Thoracic aorta (tissue), 2 donors: ENCODE data around the gene TOM1. TPM values are rescaled to one million over a fixed set of nuclear protein-coding genes. Genes with fewer than 3 reads are reported as not detected.

Experiments
- ATAC-seq: fragments of 150-250 bp; one replicate; pipeline ENCODE4 v1.8.0; 2017; ENCODE audit warnings: low read depth; ENCODE audit not compliant: insufficient number of reproducible peaks, low FRiP score
- DNase-seq: peaks from one replicate; pipeline ENCODE4 v3.0.0-alpha.2; 2020; ENCODE audit warnings: low spot score
- H3K27ac ChIP-seq, 2 donors: fragments of 200-600 bp; sonication (generic); 1 replicate in 1 of 2; 2 replicates in 1 of 2; pipeline ENCODE4 v1.5.1; 2016; ENCODE audit warnings: mild to moderate bottlenecking in 2 of 2, moderate library complexity in 2 of 2
- H3K27me3 ChIP-seq: fragments of 200-600 bp; sonication (generic); replicated peaks from 2 replicates; pipeline ENCODE4 v1.6.0; 2016; ENCODE audit warnings: mild to moderate bottlenecking; ENCODE audit not compliant: insufficient read depth
- H3K36me3 ChIP-seq: fragments of 200-600 bp; sonication (generic); one replicate; pipeline ENCODE4 v1.5.1; 2016
- H3K4me1 ChIP-seq, 2 donors: fragments of 200-600 bp; sonication (generic); 1 replicate in 1 of 2; 2 replicates in 1 of 2; pipeline versions ENCODE4 v1.5.1 to v1.6.0; 2016; ENCODE audit warnings: low read depth in 2 of 2, mild to moderate bottlenecking in 1 of 2; ENCODE audit not compliant: control insufficient read depth in 1 of 2
- H3K4me3 ChIP-seq: fragments of 200-600 bp; sonication (generic); 2 replicates; pipeline ENCODE4 v1.5.1; 2016; ENCODE audit warnings: mild to moderate bottlenecking
- H3K9me3 ChIP-seq: fragments of 200-600 bp; sonication (generic); 2 replicates; pipeline ENCODE4 v1.5.1; 2016
- total RNA-seq, 2 donors: library from RNA; depleted of rRNA; stranded (reverse); fragments of >200 nt; gene quantifications; one replicate each; pipeline versions ENCODE4 v1.1.0 to v1.2.3, GENCODE V29; 2016
- TF ChIP-seq, protein P1 (sequence below): fragments of 200-600 bp; sonication (generic); IDR thresholded peaks from one replicate; pipeline ENCODE4 v1.5.1; 2019; ENCODE audit warnings: antibody characterized with exemption

Gene TOM1
- total RNA-seq, 2 donors from 2014 or later = 64.7 to 78.4 TPM

DNA sequence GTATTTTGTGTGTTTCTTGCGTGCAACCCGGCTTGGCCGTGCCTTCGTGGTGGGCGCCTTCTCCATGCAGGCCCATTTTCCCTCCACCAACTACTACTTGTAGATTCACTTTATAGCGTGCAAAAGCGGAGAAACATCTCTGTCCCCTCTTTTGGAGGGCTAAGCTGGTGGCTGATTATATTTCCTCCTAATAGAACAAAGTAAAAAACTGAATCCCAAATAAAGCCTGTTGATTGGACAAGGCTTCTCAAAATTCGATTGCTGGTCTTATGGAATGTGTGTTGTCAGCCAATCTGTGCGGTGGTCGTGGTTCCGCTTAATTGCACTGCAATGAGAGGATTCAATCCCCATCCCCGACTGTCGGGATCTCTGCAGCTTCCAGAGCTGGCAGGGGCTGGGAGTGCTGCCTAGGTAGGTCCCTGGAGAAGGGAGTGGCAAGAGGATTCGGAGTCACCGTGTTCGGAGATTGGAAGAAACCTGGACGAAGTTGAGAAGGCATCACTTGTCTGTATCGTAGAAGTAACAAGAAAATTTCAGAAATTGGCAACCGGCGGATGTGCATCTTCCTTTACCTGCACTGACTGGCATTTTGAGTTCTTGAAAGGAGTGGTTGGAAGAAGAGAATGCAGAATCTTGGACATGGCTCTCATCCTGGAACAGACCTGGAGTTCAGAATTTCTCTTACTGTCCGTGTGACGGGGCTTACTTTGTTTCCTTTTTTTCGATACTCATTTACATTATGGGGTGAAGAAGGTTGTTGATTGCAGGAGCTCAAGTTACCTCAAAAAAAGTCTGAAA, 41.3 kb upstream of the TOM1 start:
- peaks cover 8 to 15% of the 10 kb centered on the region in 2 donors for H3K4me1 ChIP-seq
- H3K36me3 ChIP-seq = peaks cover 7% of the 10 kb centered on the region
- H3K27me3 ChIP-seq = no peaks in the 10 kb centered on the region
- peak overlapping the region in 1 of 2 donors; percentile 84 for H3K27ac ChIP-seq
- no peak for DNase-seq
- TF ChIP-seq, protein P1, sequence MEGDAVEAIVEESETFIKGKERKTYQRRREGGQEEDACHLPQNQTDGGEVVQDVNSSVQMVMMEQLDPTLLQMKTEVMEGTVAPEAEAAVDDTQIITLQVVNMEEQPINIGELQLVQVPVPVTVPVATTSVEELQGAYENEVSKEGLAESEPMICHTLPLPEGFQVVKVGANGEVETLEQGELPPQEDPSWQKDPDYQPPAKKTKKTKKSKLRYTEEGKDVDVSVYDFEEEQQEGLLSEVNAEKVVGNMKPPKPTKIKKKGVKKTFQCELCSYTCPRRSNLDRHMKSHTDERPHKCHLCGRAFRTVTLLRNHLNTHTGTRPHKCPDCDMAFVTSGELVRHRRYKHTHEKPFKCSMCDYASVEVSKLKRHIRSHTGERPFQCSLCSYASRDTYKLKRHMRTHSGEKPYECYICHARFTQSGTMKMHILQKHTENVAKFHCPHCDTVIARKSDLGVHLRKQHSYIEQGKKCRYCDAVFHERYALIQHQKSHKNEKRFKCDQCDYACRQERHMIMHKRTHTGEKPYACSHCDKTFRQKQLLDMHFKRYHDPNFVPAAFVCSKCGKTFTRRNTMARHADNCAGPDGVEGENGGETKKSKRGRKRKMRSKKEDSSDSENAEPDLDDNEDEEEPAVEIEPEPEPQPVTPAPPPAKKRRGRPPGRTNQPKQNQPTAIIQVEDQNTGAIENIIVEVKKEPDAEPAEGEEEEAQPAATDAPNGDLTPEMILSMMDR = no peak
- H3K4me3 ChIP-seq = peak overlapping the region; percentile 92
- ATAC-seq = no peak
- no peaks in the 10 kb centered on the region for H3K9me3 ChIP-seq

DNA sequence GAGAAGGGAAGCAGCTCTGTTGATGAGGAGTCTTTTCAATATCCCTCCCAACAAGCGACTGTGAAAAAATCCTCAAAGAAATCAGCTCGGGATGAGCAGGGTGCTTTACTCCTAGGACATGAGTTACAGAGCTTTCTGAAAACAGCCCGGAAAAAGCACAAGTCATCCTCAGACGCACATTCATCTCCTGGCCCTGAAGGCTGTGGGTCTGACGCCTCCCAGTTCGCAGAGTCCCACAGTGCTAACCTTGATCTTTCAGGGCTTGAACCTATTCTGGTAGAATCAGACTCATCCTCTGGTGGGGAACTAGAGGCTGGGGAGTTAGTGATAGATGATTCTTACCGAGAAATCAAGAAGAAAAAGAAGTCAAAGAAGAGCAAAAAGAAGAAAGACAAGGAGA, 34.7 kb upstream of the TOM1 start:
- no peaks in the 10 kb centered on the region for H3K9me3 ChIP-seq
- peaks cover 40% of the 10 kb centered on the region for H3K36me3 ChIP-seq
- DNase-seq (no peak), ATAC-seq (no peak)
- H3K4me3 ChIP-seq = no peak overlapping the region
- no peak overlapping the region for H3K27ac ChIP-seq
- no peaks in the 10 kb centered on the region for H3K27me3 ChIP-seq
- no peaks in the 10 kb centered on the region for H3K4me1 ChIP-seq
- TF ChIP-seq, protein P1 = no peak

DNA sequence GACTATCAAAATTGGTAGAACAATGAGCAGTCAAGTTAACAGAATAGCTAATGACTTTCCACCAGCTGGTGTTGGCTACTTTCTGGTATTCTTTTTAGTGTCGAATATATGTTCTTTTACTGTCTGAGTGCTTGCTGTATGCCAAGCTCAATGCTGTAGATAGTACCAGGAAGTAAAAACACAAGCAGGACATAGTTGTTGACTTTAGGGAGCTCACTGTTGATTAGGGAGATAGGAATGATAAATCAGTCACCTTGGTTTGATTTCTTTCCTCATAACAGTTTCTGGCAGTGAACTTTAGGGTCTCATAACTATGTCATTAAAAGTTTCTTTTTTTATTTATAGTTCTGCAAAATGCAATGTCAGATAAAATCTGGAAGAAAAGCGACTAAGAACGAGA, 33.4 kb upstream of the TOM1 start:
- H3K9me3 ChIP-seq = no peaks in the 10 kb centered on the region
- H3K36me3 ChIP-seq = peaks cover 40% of the 10 kb centered on the region
- H3K4me3 ChIP-seq = no peak overlapping the region
- DNase-seq = no peak
- H3K4me1 ChIP-seq = no peaks in the 10 kb centered on the region
- no peak overlapping the region for H3K27ac ChIP-seq
- ATAC-seq = no peak
- no peaks in the 10 kb centered on the region for H3K27me3 ChIP-seq
- TF ChIP-seq, protein P1 = no peak

DNA sequence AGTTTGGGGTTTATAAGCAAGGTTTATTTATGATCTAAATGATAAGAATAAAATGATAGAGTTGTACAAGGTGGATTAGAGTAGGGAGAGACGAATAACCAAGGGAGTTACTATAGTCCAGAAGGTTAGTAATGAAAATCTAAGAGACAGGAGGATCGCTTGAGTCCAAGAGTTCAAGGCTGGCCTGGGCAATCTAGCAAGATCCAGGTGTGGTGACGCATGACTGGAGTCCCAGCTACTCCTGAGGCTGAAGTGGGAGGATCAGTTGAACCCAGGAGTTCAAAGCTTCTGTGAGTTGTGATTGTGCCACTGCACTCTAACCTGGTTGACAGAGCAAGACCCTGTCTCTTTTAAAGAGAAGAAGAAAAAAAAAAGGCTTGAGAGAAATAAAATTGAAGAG, 30.1 kb upstream of the TOM1 start:
- Histone ChIP-seq H3K4me1 (no peaks in the 10 kb centered on the region), H3K36me3 (peaks cover 31% of the 10 kb centered on the region), H3K9me3 (no peaks in the 10 kb centered on the region), H3K4me3 (no peak overlapping the region), H3K27me3 (no peaks in the 10 kb centered on the region), H3K27ac (no peak overlapping the region)
- no peak for DNase-seq
- TF ChIP-seq, protein P1 = no peak
- no peak for ATAC-seq

DNA sequence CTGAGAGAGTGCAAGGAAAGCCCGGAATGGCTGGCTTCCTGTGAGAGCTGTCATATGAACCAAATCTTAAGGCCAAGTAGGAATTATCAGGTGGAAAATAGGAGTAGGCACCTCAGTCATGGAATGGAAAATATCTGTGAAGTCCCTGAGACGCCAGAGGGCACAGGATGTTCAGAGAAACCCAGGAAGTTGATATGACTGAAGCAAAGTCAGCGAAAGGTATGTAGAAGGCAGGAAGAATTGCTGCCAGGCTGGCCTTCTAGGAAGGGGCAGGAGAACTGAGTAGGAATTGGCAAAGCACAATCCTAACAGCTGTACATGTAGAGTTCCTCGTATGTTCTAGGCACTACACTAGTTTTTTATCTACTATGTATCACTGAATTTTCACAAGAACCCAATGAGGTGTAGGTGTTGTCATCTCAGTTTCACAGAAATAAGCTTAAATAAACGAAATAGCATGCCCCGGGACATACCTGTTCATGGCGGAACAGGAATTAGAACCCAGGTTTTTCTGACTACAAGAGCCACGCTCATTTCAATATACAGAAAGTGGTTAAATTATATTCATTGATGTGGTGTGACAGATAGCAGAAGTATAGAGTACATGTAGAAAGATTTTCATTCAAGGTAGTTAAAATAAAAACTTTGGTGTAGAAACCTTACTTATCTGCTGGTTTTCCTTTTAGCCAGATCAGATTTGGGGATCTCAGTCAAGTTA, 25.4 kb upstream of the TOM1 start:
- TF ChIP-seq, protein P1 = no peak
- Histone ChIP-seq H3K4me3 (no peak overlapping the region), H3K9me3 (no peaks in the 10 kb centered on the region), H3K36me3 (peaks cover 13% of the 10 kb centered on the region), H3K4me1 (no peaks in the 10 kb centered on the region), H3K27me3 (no peaks in the 10 kb centered on the region), H3K27ac (no peak overlapping the region)
- DNase-seq = no peak
- ATAC-seq = no peak
